HFFc6 (cell line): ENCODE data around the gene ASXL2. TPM values are rescaled to one million over a fixed set of nuclear protein-coding genes. Genes with fewer than 3 reads are reported as not detected.
A peak's percentile ranks its signal among the peaks of the same experiment; 100 is the strongest.

Experiments
- DNase-seq: peaks from one replicate; pipeline ENCODE4 v3.0.0-alpha.2; 2018
- H3K27ac Mint-ChIP-seq: 2 replicates; pipeline ENCODE4 v1.8.0; 2020; ENCODE audit warnings: mild to moderate bottlenecking, mixed read lengths
- H3K27me3 Mint-ChIP-seq: 2 replicates; pipeline ENCODE4 v1.8.0; 2021; ENCODE audit warnings: mild to moderate bottlenecking, moderate library complexity, mixed read lengths; ENCODE audit not compliant: insufficient read depth
- H3K36me3 Mint-ChIP-seq: 2 replicates; pipeline ENCODE4 v1.8.0; 2021; ENCODE audit warnings: low read depth, mixed read lengths
- H3K4me1 Mint-ChIP-seq: 2 replicates; pipeline ENCODE4 v1.8.0; 2020; ENCODE audit warnings: low read depth, mixed read lengths
- H3K4me3 Mint-ChIP-seq: 2 replicates; pipeline ENCODE4 v1.8.0; 2020; ENCODE audit warnings: mild to moderate bottlenecking, moderate library complexity, mixed read lengths
- H3K9me3 Mint-ChIP-seq: 2 replicates; pipeline ENCODE4 v1.8.0; 2020; ENCODE audit warnings: mild to moderate bottlenecking, mixed read lengths
- total RNA-seq, 6 experiments: library from RNA; stranded (reverse); fragmentation: NEBNext Ultra II Directional; extraction: Animal tissue kit (Norgen Biotek cat#: 25700); gene quantifications; 2 replicates in 1 of 6; 3 replicates in 5 of 6; pipeline ENCODE4 v1.2.3, GENCODE V29; 2021
- TF ChIP-seq, protein P1 (sequence below): fragments of 200-600 bp; sonication (generic); IDR thresholded peaks from 2 replicates; pipeline ENCODE4 v1.5.0; 2021; ENCODE audit warnings: antibody characterized with exemption, mild to moderate bottlenecking

ASXL2 gene
- total RNA-seq, 6 experiments from 2014 or later: 24.6 to 29.6 (median 26.6) TPM

DNA sequence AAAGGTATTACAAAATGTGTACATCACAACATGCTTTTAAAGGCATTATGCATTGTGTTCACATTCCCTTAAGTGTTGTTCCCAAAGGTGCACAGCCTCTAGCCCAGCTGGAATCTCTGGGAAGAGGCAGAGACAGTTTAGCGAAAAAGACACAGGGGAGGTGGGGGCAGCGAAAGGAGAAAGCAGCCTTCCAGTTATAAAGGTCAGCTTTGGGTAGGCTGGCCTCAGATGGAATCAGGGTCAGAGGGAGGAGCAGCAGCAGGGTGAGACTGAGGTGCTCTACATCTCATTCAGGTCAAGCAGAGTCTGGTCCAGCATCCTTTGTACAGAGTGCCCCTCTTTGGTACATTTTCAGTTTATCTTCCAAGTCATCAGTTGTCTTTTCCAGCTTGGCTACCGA lies 68.6 kb downstream of the ASXL2 start:
- TF ChIP-seq, protein P1, sequence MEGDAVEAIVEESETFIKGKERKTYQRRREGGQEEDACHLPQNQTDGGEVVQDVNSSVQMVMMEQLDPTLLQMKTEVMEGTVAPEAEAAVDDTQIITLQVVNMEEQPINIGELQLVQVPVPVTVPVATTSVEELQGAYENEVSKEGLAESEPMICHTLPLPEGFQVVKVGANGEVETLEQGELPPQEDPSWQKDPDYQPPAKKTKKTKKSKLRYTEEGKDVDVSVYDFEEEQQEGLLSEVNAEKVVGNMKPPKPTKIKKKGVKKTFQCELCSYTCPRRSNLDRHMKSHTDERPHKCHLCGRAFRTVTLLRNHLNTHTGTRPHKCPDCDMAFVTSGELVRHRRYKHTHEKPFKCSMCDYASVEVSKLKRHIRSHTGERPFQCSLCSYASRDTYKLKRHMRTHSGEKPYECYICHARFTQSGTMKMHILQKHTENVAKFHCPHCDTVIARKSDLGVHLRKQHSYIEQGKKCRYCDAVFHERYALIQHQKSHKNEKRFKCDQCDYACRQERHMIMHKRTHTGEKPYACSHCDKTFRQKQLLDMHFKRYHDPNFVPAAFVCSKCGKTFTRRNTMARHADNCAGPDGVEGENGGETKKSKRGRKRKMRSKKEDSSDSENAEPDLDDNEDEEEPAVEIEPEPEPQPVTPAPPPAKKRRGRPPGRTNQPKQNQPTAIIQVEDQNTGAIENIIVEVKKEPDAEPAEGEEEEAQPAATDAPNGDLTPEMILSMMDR: no peak
- Mint-ChIP-seq H3K36me3 (peaks cover 18% of the 10 kb centered on the region), H3K4me1 (peaks cover 35% of the 10 kb centered on the region), H3K4me3 (no peak overlapping the region), H3K9me3 (no peaks in the 10 kb centered on the region), H3K27ac (no peak overlapping the region), H3K27me3 (no peaks in the 10 kb centered on the region; the same call in 1 of the 2 replicates)
- DNase-seq: no peak

DNA sequence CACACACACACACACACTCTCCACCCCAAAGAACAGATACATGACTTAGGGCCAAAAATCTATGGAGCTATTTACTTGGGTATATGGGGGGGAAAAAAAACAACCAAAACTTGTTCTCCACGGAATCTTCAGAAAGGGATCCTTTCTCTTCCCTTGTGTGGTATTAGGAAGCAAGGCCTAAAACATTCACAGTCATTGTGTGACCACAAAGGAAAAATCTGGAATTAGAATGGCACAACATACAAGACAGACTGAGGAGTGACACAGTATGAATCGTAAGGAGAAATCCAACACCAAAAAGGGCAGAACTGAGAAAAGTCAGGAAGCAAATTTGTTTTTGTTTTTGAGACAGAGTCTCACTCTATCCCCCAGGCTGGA lies 70.3 kb downstream of the ASXL2 start:
- Mint-ChIP-seq H3K4me3 (no peak overlapping the region), H3K27me3 (no peaks in the 10 kb centered on the region; the same call in 1 of the 2 replicates), H3K9me3 (no peaks in the 10 kb centered on the region), H3K27ac (peak overlapping the region; percentile 49), H3K36me3 (peaks cover 33% of the 10 kb centered on the region), H3K4me1 (peaks cover 23% of the 10 kb centered on the region)
- peak; percentile 41 for DNase-seq
- TF ChIP-seq, protein P1: no peak

DNA sequence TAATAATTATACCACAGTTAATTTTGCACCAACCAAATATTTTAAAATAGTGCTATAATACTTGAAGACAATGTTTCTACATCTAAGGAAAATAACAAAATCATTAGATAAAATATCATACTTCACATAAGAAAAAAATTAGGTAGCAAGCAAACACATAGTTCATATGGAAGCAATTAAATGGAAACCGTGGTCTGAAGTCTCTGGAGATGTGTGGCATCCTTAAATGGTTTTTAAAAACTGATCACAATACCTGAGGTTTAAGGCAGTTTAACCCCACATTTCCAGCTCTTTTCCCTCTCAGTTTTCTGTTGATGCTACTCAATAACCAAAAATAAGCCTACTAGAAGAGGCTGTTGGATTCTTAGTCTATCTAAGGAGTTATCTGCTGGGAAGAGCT lies 71.3 kb downstream of the ASXL2 start:
- H3K36me3 Mint-ChIP-seq: peaks cover 33% of the 10 kb centered on the region
- no peaks in the 10 kb centered on the region; the same call in 1 of the 2 replicates for H3K27me3 Mint-ChIP-seq
- TF ChIP-seq, protein P1: no peak
- no peak for DNase-seq
- H3K9me3 Mint-ChIP-seq: no peaks in the 10 kb centered on the region
- peaks cover 22% of the 10 kb centered on the region for H3K4me1 Mint-ChIP-seq
- H3K27ac Mint-ChIP-seq: no peak overlapping the region
- no peak overlapping the region for H3K4me3 Mint-ChIP-seq

DNA sequence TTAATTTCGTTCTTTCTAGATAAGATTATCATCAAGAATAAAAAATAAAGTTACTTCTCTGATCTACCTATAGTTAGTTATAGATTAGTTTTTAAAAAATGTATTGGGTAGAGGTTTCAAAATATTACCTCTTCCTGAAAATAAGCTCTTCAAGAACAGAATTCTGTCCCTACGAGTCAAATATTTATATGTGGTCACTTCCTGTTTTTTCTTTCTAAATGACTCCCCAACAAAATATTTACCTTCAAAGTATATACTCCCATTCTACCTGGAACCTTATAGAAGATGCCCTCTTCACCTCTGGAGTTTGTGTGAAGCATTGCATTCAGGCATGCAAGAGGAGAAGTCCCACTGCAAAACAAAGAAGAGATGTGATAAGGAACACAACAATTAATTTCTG lies 72.3 kb downstream of the ASXL2 start:
- no peak for DNase-seq
- H3K4me3 Mint-ChIP-seq: no peak overlapping the region
- no peaks in the 10 kb centered on the region for H3K9me3 Mint-ChIP-seq
- H3K27ac Mint-ChIP-seq: no peak overlapping the region
- H3K27me3 Mint-ChIP-seq: no peaks in the 10 kb centered on the region; the same call in 1 of the 2 replicates
- H3K4me1 Mint-ChIP-seq: peaks cover 22% of the 10 kb centered on the region
- peaks cover 33% of the 10 kb centered on the region for H3K36me3 Mint-ChIP-seq
- TF ChIP-seq, protein P1: no peak

DNA sequence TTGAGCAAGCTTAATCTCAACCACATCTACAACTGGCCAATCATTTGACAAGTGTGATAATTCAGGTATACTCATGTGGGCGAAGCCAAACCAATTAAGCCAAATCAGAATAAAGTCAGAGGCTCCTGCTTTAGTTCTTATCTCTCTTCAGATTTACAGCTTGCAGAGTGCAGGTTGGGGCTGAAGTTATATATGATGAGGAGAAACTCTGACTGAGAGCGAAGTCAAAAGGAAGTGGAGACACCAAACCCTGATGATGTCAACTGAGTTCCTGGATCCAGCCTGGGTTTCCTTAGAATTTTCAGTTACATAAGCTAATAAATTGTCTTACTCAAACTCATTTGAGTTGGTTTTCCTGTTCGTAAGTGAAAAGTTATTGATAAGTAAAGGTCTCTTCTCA lies 73.9 kb downstream of the ASXL2 start:
- Mint-ChIP-seq H3K36me3 (peaks cover 28% of the 10 kb centered on the region), H3K27me3 (no peaks in the 10 kb centered on the region), H3K9me3 (no peaks in the 10 kb centered on the region), H3K27ac (no peak overlapping the region), H3K4me3 (no peak overlapping the region), H3K4me1 (peaks cover 22% of the 10 kb centered on the region)
- DNase-seq: no peak
- TF ChIP-seq, protein P1: no peak

DNA sequence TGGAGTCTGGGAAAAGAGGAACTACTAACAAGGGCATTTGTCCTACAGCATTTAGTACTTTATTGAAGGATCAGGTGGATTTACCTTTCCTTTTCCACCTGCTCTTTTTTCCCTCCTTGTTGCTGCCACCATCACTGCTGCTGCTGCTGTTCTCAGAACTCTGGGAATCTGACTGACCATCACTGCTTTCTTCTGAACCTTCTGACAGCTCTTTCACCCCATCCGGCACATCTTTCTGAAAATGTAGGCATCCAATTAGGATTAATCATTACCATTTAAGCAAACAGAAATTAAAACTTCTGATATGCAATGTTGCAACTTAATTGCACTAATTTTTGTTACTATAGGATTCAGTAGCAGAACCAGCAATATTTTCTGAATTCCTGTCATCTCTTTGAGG lies 79.0 kb downstream of the ASXL2 start:
- no peaks in the 10 kb centered on the region for H3K27me3 Mint-ChIP-seq
- H3K9me3 Mint-ChIP-seq: no peaks in the 10 kb centered on the region
- H3K27ac Mint-ChIP-seq: no peak overlapping the region
- no peaks in the 10 kb centered on the region for H3K4me1 Mint-ChIP-seq
- no peak for DNase-seq
- peaks cover 34% of the 10 kb centered on the region for H3K36me3 Mint-ChIP-seq
- H3K4me3 Mint-ChIP-seq: no peak overlapping the region
- TF ChIP-seq, protein P1: no peak
